Measurements from ENCODE around the gene RAB5B. TPM values are rescaled to one million over a fixed set of nuclear protein-coding genes. Genes with fewer than 3 reads are reported as not detected.
A peak's percentile ranks its signal among the peaks of the same experiment; 100 is the strongest.

RAB5B gene
- polyA plus RNA-seq, 3 donors = 44.0 to 63.0 (median 48.5) TPM

DNA sequence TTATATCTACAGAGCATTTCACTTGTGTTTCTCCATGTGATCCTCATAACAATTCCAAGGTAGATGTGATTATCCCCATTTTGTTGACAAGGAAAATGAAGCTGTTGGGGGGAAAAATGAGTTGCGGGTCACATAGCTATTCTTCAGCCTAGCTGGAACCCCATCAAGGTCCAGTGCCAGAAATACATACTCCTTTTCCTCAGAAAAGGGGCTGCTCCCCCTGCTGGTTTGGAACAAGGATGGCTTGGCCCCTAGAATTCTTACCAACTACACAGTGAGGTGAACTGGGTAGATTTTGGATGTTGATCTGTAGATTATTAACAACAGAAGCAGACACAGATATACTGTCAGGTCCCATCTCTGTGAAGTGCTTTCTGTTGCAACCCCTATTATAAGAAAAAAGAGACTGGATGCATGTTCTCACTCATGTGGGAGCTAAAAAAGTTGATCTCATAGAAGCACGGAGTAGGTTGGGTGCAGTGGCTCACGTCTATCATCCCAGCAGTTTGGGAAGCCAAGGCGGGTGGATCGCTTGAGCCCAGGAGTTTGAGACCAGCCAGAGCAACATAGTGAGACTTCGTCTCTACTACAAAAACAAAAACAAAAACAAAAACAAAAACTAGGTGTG, 55.9 kb downstream of the RAB5B start:
- no peak overlapping the region for H3K4me2 ChIP-seq (replicated peaks; ENCODE audit: extremely low read depth, low read length, poor library complexity, severe bottlenecking)
- no peaks in the 10 kb centered on the region for H3K79me2 ChIP-seq (ENCODE audit: insufficient read depth, low read length)
- no peak overlapping the region for H3K4me3 ChIP-seq (replicated peaks in 1 of 3; ENCODE audit: low read depth in 2 of 3, low read length in 3 of 3)
- no peaks in the 10 kb centered on the region for H3K27me3 ChIP-seq (ENCODE audit: control insufficient read depth in 2 of 2, insufficient read depth in 2 of 2, low read length in 2 of 2)
- peaks cover 25 to 29% of the 10 kb centered on the region in 2 donors for H3K36me3 ChIP-seq (replicated peaks in 1 of 2; ENCODE audit: control insufficient read depth in 1 of 2, insufficient read depth in 2 of 2, low read length in 2 of 2)
- Mint-ChIP-seq H3K4me1 (no peaks in the 10 kb centered on the region), H3K27ac (no peak overlapping the region), H3K36me3 (peaks cover 36 to 49% of the 10 kb centered on the region in 2 donors), H3K4me3 (no peak overlapping the region), H3K27me3 (ENCODE audit: low read depth in 3 of 3) (peaks cover 0 to 6% (median 0%) of the 10 kb centered on the region in 3 donors), H3K9me3 (no peaks in the 10 kb centered on the region)
- H3K9me3 ChIP-seq (replicated peaks in 1 of 2; ENCODE audit: control insufficient read depth in 1 of 2, insufficient read depth in 1 of 2, low read length in 2 of 2) = no peaks in the 10 kb centered on the region
- H2AFZ ChIP-seq (ENCODE audit: insufficient read depth, low read depth, low read length, poor library complexity, severe bottlenecking) = no peak overlapping the region
- no peak overlapping the region for H3K27ac ChIP-seq (ENCODE audit: low read depth in 1 of 2, low read length in 2 of 2)
- no peaks in the 10 kb centered on the region for H3K4me1 ChIP-seq (ENCODE audit: control insufficient read depth in 1 of 2, insufficient read depth in 2 of 2, low read length in 2 of 2)
- TF ChIP-seq CTCF (IDR thresholded peaks at IDR 0.05) = peak; percentile 70
- WGBS (ENCODE audit: insufficient coverage) = 100% methylated on average over 3 of the region's 6 CpGs
- DNase-seq = peak; percentile 26 to 44 (median 42)
- no peak overlapping the region for H3K9ac ChIP-seq (ENCODE audit: insufficient read depth, low read length, poor library complexity, severe bottlenecking)
- H4K20me1 ChIP-seq (ENCODE audit: insufficient read depth, low read length) = no peaks in the 10 kb centered on the region
- intact Hi-C loops (cut with micrococcal nuclease) = loop anchor here in 1 of 2 donors (2.0 to 10.0 kb wide), 2 partner anchors 33 to 285 kb away; partner anchors contain the start of genes GDF11 and SUOX

- no peaks in the 10 kb centered on the region for H3K79me2 ChIP-seq (ENCODE audit: insufficient read depth, low read length)
- H3K36me3 ChIP-seq (replicated peaks in 1 of 2; ENCODE audit: control insufficient read depth in 1 of 2, insufficient read depth in 2 of 2, low read length in 2 of 2) = peaks cover 24 to 35% of the 10 kb centered on the region in 2 donors
- H3K4me1 Mint-ChIP-seq = no peaks in the 10 kb centered on the region
- no peak overlapping the region for H3K4me3 Mint-ChIP-seq
- no peaks in the 10 kb centered on the region for H3K9me3 ChIP-seq (replicated peaks in 1 of 2; ENCODE audit: control insufficient read depth in 1 of 2, insufficient read depth in 1 of 2, low read length in 2 of 2)
- no peak overlapping the region for H3K4me3 ChIP-seq (replicated peaks in 1 of 3; ENCODE audit: low read depth in 2 of 3, low read length in 3 of 3)
- no peak overlapping the region for H3K4me2 ChIP-seq (replicated peaks; ENCODE audit: extremely low read depth, low read length, poor library complexity, severe bottlenecking)
- TF ChIP-seq CTCF (IDR thresholded peaks at IDR 0.05) = no peak
- no peak overlapping the region for H3K27ac ChIP-seq (ENCODE audit: low read depth in 1 of 2, low read length in 2 of 2)
- no peak for DNase-seq
- no peaks in the 10 kb centered on the region for H3K9me3 Mint-ChIP-seq
- H3K9ac ChIP-seq (ENCODE audit: insufficient read depth, low read length, poor library complexity, severe bottlenecking) = no peak overlapping the region
- H3K4me1 ChIP-seq (ENCODE audit: control insufficient read depth in 1 of 2, insufficient read depth in 2 of 2, low read length in 2 of 2) = no peaks in the 10 kb centered on the region
- H4K20me1 ChIP-seq (ENCODE audit: insufficient read depth, low read length) = no peaks in the 10 kb centered on the region
- no peak overlapping the region for H2AFZ ChIP-seq (ENCODE audit: insufficient read depth, low read depth, low read length, poor library complexity, severe bottlenecking)
- H3K27me3 ChIP-seq (ENCODE audit: control insufficient read depth in 2 of 2, insufficient read depth in 2 of 2, low read length in 2 of 2) = no peaks in the 10 kb centered on the region
- 100% methylated on average over 1 of the region's 1 CpG for WGBS (ENCODE audit: insufficient coverage)
- H3K27me3 Mint-ChIP-seq (ENCODE audit: low read depth in 3 of 3) = peaks cover 0 to 6% (median 0%) of the 10 kb centered on the region in 3 donors
- H3K27ac Mint-ChIP-seq = no peak overlapping the region
- intact Hi-C loops (cut with micrococcal nuclease) = no loop called here
- peaks cover 30 to 58% of the 10 kb centered on the region in 2 donors for H3K36me3 Mint-ChIP-seq
Observed at GRCh38 chr12:56031987-56032386, 58.1 kb downstream of the RAB5B start.
